Stimulated activated CD8-positive, alpha-beta memory T cell treated with anti-CD3 and anti-CD28 coated beads, Interleukin-7, amount 100 ng/mL, for 1 hour (primary cell): ENCODE measurements around the gene CLDN11.

Source experiments
- DNase-seq, 2 donors: peaks; one replicate each; pipeline ENCODE4 v3.0.0-alpha.2; 2020; ENCODE audit warnings: low read depth in 2 of 2

Gene CLDN11

DNA sequence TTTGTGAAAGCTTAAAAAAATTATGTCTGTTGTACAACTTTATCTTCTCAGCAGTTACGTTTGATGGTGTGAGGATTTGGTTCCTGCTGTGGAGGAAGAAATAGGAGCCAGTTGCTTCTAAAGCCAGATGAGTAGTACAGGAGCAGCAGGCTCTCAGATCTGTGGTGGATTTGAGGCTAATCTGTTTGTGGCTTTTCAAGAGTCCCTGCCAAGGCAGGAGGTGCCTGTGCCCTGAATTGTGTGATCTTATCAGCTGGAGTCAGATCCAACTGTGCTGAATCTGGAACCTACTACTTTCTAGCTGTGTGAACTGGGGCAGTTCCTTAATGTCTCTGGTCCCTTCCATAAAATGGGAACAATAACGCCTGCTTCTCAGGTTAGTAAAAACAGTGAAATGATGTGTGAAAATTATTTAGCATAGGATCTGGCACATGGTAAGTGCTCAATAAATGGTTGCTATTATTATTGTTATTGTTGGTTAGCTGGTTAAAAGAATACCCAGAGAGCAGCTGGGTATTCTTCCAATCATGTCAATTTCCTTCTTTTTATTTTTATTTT is 7.7 kb downstream of the CLDN11 start:
- no peak for DNase-seq

DNA sequence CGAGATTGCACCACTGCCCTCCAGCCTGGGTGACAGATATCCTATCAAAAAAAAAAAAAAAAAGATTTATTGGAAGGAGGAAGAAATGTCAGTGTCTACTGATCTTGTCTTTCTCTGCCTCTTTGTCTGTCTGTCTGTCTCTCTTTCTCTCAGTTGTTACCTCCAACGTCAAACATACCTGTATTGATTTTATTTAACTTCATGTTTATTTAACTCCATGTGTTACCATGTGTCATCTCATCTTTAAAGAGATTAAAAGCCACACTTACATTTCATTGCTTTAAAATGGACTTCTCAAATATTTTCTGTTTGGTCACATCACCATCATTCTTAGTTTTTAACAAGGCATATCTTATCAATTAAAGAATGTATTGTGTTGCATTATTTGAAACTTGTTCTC is 9.4 kb downstream of the CLDN11 start:
- no peak for DNase-seq

DNA sequence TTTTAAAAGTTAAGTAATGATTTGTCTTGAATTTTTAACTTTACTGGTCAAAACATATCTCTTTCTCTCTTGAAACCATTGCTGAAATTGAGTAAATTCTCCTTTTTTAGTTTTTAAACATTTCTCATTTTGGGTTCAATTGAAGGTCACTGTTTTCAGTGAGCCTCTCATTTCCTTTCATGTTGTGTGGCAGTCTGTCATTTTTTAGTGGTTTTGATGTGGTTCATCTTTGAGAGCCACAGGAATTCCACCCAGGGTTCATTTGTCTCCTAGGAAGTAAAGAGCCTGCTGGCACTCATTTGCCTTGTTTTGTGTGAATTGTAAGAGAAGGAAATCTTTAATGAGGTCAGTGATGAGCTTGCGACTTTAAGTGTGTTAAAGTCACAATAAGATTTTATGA is 10.4 kb downstream of the CLDN11 start:
- DNase-seq, result no peak

DNA sequence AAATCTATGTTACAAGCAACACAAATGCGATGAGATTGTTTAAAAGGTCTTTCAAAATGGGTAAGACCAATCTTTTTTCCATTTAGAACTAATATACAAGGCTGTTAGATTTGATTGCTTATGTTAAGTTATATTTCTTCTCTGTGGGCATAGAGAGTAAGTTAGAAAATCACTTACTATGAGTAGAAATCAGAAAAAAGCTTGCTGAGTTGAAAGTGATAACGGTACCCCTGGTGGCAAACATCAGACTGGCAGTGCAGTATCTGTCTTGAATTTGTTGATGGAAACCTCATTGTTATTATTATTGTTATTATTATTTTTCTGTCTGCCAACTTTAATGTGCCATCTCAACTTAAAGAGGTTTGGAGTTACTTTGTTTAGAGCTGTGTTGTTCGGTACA is 12.4 kb downstream of the CLDN11 start:
- no peak for DNase-seq

DNA sequence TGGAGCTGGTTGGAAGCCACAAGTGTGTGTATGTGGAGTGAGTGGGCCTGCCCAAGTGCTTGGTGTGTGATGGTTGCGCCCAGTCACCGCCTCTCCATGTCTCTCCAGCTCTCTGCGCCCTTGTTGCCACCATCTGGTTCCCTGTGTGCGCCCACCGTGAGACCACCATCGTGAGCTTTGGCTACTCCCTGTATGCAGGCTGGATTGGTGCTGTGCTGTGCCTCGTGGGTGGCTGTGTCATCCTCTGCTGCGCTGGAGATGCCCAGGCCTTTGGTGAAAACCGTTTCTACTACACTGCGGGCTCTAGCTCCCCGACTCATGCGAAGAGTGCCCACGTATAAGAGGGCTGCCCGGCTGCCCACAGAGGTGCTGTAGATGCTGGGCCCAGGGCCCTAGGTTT is 13.7 kb downstream of the CLDN11 start:
- DNase-seq, result no peak

DNA sequence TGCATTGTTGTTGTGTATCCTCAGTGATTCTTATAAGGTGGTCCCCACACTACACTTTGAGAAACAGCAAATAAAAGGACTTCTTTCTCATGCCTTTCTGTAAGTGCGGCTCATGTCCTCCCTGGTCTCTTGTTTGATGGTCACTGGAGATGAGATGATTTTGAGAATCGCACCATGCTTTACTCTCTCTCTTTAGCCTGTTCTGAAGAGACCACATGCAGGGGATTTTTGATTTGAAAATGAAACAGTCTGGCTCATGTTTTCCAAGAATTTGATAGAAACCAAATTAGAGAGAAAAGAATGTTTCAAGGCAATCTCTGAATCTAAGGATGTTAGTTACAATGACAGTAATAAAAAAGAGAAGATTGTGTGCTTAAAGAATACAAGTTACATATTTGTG is 18.0 kb downstream of the CLDN11 start:
- no peak for DNase-seq

DNA sequence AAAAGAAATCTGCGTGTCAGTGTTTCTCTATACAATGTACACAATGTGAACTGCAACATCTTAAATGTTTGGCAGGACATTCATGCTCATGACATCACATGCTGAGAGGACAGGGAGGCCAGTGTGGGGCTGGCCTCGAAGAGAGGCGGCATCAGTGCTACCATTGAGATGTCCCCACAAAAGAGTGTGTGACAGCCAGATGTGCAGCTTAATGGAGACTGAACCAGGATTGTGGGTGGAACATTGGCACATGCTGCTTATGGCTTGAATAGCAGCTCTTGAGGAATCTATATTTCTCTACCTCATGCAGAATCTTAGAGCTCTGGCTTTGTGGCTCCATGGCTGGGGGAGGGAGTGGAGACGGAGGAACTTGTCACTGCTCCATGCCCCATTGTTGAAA is 18.5 kb downstream of the CLDN11 start:
- DNase-seq, result no peak

DNA sequence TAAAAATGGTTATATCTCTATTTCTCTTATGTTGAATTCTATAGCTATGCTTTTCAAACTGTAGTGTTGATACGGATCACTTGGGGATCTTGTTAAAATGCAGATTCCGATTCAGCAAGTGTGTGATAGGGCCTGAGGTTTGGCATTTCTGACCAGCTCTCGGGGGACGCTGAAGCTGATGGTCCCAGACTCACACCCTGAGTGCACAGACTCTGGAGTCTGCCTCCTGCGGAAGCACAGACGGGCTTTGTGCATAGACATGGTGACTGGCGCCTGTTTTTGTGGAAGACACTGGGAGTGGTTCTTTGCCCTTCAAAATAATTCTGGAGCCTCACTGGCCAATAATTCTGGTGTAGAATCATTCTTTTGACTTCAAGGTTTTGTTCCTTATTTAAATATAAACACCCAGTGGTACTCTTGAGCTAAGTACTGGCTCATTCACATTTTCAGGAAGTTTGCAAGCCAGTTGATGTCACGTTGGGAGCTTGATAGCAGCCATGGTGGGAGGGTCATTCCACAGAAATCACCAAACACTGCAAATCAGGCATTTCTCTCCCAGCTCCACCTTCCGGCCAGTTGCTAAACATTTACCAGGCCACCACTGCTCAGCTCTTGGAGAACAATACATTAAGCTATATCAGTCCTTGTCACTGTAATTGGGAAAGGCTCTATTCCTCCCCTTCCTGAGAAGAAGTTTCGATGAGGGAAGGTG is 19.2 kb downstream of the CLDN11 start:
- DNase-seq, result no peak

DNA sequence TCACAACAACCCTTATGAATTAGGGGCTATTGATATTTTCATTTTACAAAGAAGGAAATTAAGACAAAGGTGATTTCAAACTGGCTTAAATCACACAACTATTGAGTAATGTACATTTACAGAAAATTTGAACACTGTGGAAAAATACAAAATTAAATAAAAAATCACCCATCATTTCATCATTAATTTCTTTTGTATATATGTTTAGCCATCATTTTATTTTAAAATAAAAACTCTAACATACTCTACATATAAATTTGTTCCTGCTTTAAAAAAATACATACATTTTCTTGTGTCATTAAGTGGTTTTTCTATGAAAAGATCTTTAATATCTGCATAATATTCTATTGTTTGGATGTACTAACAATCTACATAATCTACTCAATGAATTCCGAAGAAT is 20.2 kb downstream of the CLDN11 start:
- DNase-seq, result no peak

DNA sequence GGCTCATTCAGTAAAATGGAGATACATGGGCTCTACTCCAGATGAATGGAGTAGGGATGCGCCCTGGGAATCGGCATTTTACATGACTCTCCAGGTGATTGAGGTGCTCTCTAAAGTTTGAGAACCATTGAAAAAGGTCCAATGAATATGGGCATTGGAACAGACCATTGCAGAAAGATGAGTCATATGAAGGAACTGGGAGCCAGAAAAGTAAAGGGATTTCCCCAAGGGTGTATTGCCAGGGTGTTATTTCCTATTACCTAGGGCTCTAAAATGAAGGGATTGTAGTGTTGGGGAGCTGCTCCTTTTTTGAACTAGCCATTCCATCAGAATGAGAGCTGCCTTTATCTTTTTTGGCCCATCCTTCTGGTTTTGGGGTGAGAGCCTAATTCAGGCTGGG is 21.7 kb downstream of the CLDN11 start:
- no peak for DNase-seq

DNA sequence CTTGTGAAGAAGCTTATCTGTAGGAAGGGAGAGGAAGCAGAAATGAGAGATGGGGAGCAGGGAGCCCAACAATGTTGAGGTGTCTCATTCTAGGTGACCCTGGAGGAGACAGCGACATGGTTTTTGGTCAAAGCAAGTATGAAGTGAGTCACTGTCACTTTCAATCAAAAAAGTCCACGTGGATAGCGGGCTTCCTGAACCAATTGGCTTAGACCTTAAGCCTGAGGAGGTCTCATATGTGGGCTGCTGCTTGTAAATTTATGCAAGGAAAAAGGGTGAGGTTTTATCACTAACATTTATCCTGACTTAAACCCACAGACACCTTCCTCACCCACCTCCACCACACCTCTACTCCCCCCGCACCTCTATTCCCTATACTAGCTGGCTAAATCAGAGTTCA is 22.7 kb downstream of the CLDN11 start:
- DNase-seq, result no peak

DNA sequence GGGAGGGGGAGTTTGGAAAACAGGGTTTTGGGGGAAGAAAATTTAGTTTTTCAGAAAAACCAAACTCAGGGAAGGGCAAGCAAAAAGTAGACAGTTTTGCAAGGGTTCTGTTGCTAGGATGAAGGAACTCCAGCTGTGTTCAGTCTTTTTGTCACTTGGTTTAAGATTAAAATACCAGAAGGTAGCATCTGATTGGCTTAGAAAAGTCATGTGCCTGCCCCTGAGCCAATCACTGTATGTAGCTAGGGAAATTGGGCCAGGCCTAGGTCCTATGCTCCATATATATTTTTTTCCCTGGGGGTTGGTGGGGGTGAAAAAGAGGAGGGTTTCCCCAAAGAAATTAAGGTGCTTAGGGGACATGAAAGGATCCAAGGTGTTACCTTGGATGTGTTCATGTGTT is 24.3 kb downstream of the CLDN11 start:
- DNase-seq, result no peak

DNA sequence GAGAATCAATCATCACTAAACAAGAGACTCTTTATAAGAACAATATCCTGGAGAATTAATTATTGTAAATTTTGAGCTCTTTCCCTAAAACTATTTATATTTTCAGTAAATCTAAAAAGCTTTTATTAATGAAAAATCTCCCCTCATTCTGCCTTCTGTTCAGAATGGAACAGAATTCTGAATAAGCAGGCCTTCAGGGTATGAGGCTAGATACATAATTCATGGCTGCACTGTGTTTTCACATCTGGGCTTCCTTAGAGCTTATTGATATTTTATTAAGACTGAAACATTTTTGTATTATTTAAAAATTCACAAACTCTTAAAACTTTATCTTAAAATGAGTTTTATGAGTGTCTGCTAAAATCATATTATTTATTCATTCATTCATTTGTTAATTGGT is 24.8 kb downstream of the CLDN11 start:
- DNase-seq, result no peak

DNA sequence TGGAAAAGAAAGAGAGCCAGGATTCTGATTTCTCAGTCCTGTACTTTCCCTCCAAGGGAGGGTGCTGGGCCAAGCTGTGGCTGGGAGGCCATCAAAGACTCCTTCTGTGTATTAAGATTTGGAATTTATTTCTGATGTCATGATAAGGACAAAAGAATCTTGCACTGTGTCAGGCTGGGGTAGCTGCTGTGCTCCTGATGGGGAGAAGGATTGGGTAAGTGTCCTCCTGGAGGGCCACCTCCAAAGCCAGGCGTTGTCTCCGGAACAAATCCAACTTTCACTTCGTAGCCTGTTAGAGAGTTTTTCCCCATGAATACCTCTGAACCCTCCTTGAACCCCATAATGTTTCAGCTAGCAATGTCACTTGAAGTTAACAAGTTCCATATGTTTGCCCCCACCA is 29.9 kb downstream of the CLDN11 start:
- no peak for DNase-seq

DNA sequence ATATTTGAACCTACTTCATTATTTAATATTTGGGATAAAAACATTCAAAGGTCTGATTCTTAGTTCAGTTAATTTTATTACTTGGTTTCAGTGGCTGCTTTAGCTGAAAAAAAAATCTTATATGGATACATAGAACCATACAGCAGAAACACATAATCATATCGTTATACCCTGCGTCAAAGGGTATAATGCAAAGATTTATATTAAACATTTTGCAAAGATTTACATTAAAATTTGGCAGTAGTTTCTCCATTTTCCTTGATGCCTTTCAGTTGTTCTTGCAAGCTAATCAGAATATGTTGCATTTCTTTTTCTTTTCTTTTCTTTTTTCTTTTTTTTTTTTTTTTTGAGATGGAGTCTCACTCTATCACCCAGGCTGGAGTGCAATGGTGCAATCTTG is 31.4 kb downstream of the CLDN11 start:
- DNase-seq, result no peak

DNA sequence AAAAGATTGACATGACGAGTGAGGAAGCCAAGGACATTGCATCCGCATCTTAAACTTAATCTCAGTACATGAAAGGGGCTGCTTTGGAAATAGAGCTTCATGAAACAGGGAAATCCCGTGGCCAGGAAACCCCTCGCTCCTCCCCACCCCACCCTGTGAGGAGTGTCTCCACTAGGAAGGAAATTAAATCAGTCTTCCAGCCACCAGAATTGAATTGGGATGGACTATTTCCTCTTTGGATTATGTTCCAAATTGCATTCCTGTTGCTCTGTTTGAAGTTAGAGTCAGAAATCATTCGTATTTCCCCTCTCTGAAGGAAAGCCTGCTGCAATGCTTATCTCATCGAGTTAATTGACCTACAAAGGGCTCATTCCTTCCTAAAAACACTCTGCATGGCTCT is 35.8 kb downstream of the CLDN11 start:
- DNase-seq, result no peak

DNA sequence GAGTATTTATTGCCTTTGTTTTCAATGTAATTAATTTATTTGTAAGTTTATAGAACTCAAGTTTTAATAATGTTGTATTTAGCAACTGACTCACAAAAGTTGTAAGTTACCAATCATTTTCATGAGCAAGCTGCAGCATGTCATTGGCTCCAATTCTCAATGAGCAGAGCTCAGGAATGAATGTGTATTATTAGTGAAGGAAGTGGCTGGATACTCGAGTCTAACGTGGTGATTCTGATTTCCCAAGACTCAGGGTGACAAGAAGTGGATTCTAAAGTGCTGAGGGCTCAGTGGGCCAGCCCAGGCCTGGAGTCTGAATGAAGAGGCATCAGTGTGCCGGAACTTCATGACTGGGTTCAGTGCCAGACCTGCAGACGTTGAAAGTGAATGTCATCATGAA is 39.6 kb downstream of the CLDN11 start:
- no peak for DNase-seq

DNA sequence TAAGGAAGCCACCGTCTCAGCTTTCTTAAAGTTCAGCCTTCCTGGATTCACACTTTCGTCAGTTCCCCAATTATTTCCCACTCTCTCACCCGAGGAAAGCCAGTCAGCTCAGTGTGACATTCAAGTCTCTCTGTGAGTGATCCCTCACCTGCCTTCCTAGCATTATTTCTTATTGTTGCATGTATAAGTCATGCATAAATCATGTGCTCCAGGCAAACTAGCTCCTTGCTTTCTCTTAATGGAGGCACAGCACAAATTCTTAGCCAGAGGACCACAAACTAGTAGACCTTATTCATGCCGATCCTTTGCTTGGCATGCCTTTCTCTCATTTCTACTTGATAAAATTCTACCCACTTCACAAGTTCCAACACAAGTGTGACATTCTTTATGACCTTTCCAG is 44.3 kb downstream of the CLDN11 start:
- DNase-seq, result no peak

DNA sequence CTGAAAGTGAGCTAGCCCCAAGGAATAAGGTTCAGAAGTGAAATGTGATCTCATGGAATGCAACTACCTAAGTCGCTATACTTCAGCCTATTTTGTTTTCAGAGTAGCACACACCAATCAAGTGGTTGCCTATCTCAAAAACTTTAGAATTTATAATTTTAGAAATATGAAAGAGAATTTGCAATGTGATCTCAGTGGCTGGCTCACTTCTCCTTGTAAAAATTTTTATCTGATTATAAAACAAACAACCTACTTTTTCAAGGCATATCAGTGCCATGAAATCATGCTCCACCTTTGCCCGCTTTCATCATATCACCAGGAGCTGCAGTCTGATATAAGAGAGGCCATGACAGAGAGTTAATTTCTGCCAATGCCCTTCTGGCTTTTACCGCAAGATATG is 47.3 kb downstream of the CLDN11 start:
- DNase-seq, result no peak

DNA sequence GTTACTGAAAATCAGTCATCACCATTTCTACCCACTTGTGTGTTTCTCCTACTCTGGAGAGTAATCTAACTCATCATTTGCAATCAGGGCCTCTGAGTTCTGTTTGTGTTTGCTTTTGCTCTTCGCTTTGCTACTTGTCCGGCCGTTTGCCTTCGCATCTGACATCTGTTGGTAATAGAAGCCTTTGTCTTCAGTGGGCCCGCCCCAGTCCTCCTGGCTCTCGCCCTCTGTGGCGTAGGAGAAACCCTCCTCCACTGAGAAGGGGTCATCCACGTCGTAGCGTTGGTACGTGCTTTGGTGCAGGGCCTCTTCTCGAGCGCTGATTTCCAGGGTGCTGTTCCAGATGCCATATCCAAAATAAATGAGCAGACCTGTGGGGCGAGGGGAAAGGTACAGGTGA is 48.3 kb downstream of the CLDN11 start:
- DNase-seq, result no peak

DNA sequence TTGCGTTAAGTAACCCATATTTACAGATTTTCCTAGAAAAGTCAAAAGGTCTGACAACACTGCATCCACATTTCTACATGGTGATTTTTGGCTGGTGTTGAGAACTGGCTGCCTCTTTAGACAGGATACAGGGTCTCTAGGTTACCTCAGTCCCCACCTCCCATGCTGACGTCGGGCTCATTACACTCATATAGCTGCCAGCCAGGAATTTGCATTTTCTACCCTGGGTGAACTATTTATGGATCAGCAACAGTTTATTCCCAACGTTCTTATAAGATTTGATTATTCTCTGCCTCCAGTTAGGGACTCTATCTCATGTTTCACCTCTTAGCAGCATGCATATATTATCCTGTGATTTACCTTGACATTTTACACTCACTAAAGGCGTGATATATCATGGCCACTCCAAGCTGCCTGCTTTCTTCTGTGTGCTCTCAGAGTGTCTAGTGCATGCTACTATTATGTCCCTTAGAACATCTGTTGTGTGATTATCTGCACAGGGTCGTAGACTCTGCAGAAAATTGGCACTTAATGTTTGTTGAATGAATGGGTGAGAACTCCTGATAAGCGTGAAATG is 49.0 kb downstream of the CLDN11 start:
- no peak for DNase-seq

DNA sequence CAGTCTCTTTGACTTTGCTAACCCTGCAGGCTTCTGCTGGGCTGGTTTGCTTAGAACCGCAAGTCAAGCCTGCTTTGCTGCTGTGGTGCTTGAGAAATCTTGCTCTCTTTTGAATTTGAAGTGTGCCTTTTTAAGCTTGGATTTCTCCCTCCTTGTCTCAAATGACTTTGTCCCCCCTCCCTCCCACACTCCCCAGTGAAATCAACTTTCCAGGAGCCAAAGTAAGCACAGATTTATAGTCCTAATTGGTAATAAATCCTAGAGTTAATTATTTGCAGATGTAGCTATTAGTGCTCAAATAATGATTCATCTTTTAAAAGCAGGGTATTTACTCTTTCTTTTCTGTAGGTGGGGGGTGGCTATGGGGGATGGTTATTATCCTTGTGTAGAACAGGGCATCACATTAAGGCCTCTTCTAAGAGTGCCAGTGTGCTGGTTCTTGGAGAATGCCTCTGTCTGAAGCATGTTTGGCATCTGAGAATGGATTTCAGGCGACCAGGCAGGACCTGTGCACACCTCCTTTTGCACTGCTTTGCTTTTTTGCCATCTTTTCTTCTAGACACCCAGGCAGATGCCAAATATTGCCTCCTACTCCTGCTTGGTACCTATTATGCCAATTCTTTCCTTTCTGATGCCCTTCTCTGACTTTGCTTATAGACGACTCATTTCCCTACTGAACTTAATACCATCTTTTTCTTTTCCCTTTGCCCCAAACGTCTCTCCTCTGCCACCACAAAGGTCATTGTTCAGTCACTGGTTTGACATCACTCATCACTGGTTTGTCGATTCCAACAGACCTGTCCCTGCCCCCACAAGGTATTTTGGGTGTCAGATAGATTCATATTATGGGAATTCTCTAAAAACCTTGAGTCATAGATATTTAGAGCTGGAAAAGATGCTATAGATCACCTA is 50.7 kb downstream of the CLDN11 start:
- DNase-seq, result no peak
